Cortex of kidney (tissue), 1 donor: Measurements from ENCODE around the gene BOK.

Experiments used
- DNase-seq: peaks from one replicate; lab custom pipeline; 2025; lab: John Stamatoyannopoulos, UW

The BOK gene

GRCh38 chr2:241601841-241602240, 43.3 kb downstream of the BOK start:
- DNase-seq = no peak

DNA sequence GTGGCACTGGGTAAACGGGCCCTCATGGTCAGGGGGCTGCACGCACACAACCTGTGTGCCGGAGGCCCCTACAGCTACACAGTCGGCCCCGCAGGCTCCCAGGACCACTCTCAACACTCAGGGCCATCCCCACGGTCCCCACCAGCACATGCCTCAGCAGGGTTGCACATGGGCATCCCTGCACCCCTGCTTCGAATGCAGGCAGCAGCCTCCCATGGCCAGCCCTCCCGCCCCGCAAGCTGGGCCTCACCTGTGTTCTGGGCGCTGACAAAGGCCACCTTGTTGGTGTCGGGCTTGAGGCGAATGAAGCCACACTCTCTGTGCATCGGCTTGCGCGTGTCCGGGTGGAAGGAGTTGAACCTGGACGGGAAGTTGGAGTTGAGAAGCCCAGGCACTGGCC, 44.2 kb downstream of the BOK start:
- no peak for DNase-seq

DNA sequence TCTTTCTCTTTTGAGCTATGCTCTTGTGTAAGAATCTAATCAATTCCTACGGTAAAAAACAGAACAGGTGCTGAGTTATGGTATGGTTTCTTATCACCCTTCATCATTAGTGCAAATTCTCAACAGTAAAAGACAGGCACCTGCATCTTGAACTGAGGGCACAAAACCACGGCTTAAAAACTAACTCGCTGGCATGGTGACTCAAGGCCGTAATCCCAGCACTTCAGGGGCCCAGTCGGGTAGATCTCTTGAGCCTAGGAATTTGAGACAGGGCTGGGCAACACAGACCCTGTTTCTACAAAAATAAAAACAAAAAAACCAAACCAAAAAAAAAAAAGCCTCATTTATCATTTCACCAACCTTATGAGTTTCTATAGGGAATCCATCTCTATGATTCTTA, 45.1 kb downstream of the BOK start:
- DNase-seq = no peak

GRCh38 chr2:241606186-241606585, 47.6 kb downstream of the BOK start:
- DNase-seq = no peak

DNA sequence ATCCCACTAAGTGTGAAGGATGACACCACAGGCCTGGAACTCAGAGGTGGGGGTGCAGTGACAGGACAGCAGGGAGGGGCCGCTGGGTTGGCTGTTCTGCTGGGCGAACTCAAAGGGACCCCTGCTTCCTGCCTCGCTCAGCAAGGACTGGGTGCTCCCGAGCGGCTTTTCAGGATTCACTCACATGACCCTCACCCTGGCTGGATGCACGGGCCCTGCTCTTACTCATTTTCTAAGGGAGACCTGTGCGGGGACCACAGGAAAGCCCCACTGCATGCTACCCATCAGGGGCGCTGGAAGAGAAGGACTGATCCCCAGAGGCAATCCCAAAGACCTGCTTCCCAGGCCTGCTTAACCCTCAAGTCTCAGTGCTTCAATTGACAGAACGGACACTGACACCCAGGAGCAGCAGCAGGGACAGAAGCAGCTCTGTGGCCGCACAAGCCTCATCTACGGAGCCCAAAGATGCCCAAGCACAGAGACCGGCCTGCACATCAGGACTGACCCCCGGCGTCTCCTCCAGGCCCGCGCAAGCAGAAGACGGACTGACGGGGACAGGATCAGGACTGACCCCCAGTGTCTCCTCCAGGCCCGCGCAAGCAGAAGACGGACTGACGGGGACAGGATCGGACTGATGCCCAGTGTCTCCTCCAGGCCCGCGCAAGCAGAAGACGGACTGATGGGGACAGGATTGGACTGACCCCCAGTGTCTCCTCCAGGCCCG, 48.8 kb downstream of the BOK start:
- DNase-seq = no peak

DNA sequence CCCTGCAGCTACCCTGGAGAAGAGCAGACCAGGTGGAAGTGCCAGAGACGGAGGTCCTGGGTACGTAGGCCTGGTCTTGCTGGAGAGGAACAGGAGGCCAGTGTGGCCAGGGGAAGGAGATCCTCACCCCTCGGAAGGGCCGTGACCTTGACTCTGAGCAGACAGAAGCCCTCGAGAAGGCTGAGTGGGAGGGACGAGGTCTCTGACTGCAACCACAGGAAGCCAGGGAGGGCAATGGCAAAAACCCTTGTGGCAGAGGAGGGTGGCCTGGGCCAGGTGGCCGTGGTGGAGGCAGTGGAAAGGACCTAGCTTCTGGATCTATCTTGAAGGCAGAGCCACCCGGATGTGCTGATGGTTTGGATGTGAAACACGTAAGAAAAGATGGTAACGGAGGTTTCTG, 50.3 kb downstream of the BOK start:
- DNase-seq = no peak

GRCh38 chr2:241609859-241610793, 51.6 kb downstream of the BOK start:
- DNase-seq = no peak

DNA sequence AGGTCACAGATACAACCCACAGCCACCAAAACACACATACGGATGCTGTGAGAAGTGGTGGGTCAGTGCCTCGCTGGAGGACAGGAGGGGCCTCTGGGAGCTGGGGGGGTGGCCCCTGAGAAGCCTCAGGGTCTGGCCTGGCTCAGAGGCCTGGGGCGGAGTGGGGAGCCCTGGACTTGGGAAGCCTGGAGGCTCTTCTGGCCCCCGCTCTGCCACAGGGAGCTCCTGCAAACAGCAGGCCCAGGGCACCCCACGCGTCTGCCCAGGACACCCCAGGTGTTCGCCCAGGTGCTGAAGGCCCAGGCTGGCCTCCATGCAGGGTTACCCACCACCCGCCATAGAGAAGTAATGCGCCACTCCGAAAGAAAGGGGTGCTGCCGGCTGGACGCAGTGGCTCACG, 52.5 kb downstream of the BOK start:
- no peak for DNase-seq

DNA sequence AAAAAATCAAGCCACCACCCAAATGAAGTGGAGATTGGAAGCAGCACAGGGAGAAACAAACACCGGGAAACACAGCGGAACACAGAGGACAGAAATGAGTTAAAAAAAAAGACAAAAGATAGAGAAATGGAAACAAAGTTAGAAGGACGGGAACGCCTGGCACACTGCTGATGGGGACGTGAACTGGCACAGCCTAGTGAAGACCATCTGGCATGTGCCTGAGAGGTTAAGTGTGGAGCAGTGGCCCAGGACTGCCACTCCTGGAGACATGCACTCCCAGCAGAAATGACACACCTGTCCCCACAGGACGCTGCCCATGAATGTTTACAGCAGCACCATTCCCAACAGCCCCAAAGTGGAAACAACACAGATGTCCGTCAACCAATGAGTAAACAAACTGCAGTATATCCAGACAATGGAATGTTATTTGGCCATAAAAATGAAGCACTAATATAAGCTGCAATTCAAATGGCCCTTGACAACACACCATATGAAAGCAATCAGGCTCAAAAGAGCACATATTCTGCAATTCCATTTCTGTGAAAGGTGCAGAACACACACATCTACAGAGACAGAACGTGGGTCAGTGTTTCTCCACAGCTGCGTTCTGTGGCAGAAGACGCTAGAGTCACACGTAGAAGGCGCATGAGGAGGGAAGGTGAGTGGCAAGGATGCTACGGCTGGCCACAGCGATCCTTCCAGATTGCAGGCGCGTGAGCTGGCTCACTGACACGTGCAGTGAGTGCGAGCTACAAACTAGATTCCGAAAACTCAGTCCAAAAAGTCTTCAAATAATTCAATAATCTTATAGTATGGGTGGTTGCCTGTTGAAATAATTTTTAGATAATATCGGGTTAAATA, 53.8 kb downstream of the BOK start:
- DNase-seq = no peak

DNA sequence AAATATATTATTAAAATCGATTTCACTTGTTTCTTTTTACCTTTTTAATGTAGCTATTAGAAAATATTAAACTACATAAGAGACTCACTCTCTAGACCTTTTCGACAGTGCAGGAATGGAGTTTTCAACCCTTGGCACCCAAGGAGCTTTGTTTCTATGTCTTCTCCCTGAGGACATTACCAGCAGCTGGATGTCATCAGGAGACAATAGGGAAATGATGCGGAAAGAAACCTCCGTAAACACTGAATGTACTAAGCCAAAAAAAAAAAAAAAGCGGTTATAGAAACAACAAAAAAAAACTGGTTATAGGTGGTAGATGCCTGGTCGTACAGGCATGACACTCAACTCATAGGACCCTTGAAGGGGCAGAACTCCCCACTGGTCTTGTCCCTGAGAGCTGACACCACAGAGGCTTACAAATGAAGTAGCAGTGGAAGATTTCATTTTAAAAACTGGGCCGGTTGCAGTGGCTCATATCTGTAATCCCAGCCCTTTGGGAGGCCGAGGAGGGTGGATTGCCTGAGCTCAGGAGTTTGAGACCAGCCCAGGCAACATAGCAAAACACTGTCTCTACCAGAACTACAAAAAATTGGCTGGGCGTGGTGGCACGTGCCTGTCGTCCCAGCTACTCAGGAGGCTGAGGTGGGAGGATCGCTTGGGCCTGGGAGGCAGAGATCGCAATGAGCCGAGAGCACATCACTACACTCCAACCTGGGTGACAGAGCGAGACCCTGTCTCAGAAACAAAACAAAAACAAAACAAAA, 54.7 kb downstream of the BOK start:
- no peak for DNase-seq

GRCh38 chr2:241615041-241615440, 56.5 kb downstream of the BOK start:
- no peak for DNase-seq

DNA sequence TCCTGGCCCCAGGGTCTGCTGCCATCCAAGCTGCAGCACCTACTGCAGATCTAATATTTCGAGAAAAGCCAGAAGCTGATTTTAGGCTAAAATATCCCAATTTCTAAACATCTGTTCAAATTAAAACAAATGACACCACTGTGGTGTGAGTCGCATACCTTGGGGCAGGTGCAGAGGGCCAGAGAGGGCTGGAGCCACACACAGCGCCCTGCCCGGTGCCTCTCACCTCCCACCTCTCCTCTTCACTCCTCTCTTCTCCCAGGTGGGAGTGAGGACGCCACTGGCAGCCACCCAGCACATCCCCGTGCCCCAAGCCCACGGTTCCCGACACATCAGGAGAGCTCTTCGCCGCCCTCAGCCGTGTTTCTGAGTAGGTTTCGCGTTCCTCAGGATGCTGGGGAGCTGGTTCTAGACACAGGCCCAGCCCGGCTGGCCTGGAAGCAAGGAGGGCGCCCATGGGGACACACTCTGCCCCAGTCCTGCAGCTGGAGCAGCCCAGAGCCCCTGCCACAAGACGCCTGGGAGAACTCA, 57.0 kb downstream of the BOK start:
- no peak for DNase-seq

DNA sequence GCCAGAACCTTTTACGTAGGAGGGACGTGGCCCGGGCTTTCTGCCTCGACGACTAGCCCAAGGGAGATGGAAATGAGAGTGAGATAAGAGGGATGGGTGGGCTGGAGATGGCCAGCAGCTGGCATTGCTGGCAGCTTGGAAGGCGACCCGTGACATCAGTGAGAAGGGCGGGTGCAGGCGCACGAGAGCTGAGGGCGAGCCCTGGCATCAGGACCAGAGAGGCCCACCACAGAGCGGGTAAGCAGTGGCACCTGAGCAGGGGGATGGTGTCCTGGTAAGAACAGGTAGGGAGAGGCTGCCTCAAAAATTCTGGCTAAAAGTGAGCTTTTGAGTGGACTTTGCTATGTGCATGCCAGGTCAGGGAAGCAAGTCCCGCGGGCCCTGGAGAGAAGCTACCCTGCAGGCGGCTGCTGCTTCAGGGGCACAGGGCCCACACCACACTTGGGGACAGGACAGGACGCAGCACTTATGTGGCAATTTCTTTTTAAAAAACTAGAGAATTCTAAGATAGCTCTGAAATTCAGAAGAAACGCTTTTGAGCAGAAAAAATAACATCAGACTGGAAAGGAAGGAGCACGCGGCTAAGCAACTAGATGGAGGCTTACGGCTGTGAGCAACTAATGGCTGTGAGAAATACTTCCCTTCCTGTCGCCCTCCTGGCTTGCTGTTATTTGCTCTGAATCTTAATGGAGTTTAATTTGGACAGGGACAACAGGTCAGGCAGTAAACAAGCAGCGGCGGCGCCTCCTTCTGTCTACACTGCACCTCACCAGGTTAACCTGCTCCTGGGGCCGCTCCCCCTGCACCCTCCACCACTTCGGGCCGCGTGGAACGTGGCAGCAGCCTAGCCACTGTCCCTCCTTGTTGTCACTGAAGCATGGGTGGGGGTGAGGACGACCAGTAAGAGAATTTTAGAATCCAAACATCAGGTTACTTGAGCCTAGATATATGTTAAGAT, 57.9 kb downstream of the BOK start:
- no peak for DNase-seq

DNA sequence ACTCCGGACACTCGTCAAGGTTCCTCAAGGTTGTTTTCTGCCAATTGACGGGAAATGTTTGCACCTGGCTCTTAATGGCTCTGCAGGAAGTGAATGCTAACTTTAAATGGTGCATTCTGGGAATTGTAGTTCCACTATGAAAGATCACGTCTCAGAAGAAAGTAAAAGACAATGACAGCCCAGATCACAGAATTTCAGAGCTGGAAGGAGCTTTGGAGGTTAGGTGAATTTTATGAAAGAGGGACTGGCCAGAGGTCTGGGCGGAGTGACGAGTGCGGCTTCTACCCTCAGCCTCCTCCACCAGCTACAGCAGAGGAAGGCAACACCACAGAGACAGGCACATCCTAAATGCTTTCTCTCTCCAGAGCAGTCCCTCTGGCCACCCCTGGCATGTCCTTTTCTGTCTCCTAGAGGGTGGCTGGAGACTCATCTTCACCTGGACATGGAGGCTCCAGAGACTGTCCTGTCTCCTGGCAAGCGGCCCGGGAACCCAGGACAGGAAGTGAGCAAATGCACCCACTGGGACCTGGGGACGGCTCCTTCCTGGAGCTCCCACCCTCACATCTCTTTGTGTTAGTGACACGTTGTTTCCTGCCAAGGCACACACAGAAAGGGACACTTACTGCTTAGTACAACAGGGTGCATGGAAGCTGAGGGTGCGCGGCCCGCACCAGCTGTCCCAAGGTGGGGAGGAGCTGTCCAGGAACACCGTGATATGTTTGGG, 59.0 kb downstream of the BOK start:
- no peak for DNase-seq

- no peak for DNase-seq
These were observed 59.8 kb downstream of the BOK start for GRCh38 chr2:241618296-241618805.

DNA sequence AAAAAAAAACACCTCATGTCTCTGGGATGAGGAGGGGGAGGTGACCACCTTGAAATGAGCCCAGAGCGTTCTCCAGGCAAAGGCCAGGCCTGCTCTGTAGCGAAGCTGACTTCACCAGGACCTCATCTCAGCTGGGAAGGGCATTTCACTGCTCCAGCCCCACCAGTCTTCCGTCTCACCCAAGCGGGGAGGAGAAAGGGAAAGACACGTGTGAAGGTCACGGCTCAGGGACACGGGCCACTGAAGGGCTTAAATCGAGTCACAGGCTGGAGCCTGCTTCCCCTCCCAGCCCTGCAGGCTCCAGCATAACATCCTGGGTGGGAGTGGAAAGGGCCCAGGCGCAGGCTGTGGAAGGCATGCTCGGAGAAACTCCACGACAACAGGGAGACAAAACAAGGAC, 60.3 kb downstream of the BOK start:
- DNase-seq = no peak

DNA sequence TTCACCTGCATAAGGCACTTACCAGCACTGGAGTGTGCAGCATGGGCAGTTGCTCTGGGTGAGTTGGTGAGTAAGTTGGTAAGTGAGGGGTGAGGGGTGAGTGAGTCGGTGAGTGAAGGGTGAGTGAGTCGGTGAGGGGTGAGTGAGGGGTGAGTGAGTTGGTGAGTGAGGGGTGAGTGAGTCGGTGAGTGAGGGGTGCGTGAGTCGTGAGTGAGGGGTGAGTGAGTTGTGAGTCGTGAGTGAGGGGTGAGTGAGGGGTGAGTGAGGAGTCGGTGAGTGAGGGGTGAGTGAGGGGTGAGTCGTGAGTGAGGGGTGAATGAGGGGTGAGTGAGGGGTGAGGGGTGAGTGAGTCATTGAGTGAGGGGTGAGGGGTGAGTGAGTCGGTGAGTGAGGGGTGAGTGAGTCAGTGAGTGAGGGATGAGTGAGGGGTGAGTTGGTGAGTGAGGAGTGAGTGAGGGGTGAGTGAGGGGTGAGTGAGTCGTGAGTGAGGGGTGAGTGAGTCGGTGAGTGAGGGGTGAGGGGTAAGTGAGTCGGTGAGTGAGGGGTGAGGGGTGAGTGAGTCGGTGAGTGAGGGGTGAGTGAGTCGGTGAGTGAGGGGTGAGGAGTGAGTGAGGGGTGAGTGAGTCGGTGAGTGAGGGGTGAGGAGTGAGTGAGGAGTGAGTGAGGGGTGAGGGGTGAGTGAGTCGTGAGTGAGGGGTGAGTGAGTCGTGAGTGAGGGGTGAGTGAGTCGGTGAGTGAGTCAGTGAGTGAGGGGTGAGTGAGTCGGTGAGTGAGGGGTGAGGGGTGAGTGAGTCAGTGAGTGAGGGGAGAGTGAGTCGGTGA, 61.3 kb downstream of the BOK start:
- DNase-seq = no peak

DNA sequence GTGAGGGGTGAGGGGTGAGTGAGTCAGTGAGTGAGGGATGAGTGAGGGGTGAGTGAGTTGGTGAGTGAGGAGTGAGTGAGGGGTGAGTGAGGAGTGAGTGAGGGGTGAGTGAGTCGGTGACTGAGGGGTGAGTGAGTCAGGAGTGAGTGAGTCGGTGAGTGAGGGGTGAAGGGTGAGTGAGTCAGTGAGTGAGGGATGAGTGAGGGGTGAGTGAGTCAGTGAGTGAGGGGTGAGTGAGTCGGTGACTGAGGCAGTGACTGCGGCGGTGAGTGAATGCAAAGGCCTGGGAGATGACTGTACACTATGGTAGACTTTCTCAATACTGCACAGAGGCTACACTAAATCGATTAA, 61.8 kb downstream of the BOK start:
- no peak for DNase-seq
